LNCaP clone FGC (cell line): Measurements from ENCODE around the gene C2orf80.

Experiments used
- DNase-seq: peaks from one replicate; pipeline ENCODE4 v3.0.0-alpha.2; 2011; ENCODE audit warnings: low read depth
- H3K4me3 ChIP-seq: 2 replicates; pipeline ENCODE4 v1.5.1; 2011; ENCODE audit warnings: mild to moderate bottlenecking, low read depth, low read length, control low read depth
- CTCF ChIP-seq: IDR thresholded peaks from 2 replicates; pipeline ENCODE4 v1.5.1; 2012; ENCODE audit warnings: mild to moderate bottlenecking; ENCODE audit not compliant: control insufficient read depth, insufficient read depth; ENCODE audit errors: extremely low read depth

The C2orf80 gene

GRCh38 chr2:208136716-208137094 lies 53.1 kb downstream of the C2orf80 start:
- no peak for DNase-seq
- TF ChIP-seq CTCF, result no peak

GRCh38 chr2:208135794-208136715 lies 53.8 kb downstream of the C2orf80 start:
- H3K4me3 ChIP-seq, result no peak overlapping the region
- no peak for TF ChIP-seq CTCF
- no peak for DNase-seq

More at GRCh38 chr2:208136716-208137094, 53.1 kb downstream of the C2orf80 start:
- no peak overlapping the region for H3K4me3 ChIP-seq

- no peak for TF ChIP-seq CTCF
Measured at GRCh38 chr2:208134928-208135586, 54.8 kb downstream of the C2orf80 start.

GRCh38 chr2:208130712-208131110 lies 59.1 kb downstream of the C2orf80 start:
- DNase-seq, result no peak
- H3K4me3 ChIP-seq, result no peak overlapping the region
- TF ChIP-seq CTCF, result no peak

More at GRCh38 chr2:208134928-208135586, 54.8 kb downstream of the C2orf80 start:
- DNase-seq, result no peak
- no peak overlapping the region for H3K4me3 ChIP-seq

GRCh38 chr2:208129744-208130711 lies 59.8 kb downstream of the C2orf80 start, which contains the start of gene CRYGC:
TSS of gene CRYGC (minus strand) at chr2:208129828. CDS start at chr2:208129792, 36 bp downstream.
- H3K4me3 ChIP-seq, result no peak within 1 kb of the TSS
- no peak for TF ChIP-seq CTCF
- no peak for DNase-seq

GRCh38 chr2:208128136-208128535 lies 61.7 kb downstream of the C2orf80 start:
- DNase-seq, result no peak

More at GRCh38 chr2:208128136-208128535, 61.7 kb downstream of the C2orf80 start:
- TF ChIP-seq CTCF, result no peak
- no peak overlapping the region for H3K4me3 ChIP-seq
